Stimulated activated naive B cell treated with anti-CD40 and anti-IgM and Interleukin-4, amounts not matched to agents 10 μg/mL and 1 μg/mL and 100 μg/mL, for 72 hours (primary cell): ENCODE results near the gene DDX42.
"Not testable (repeated sequence)": the region's sequence is repeated elsewhere in the genome, so short reads cannot be mapped to it uniquely, and the experiment has no call there.

Source experiments
- ATAC-seq, 2 donors: fragments of 150-1000 bp; cut with Tn5 transposase; replicated peaks; 2 replicates each; pipeline ENCODE4 v1.10.0; 2021; ENCODE audit warnings: moderate library complexity in 1 of 2
- DNase-seq: peaks from one replicate; pipeline ENCODE4 v3.0.0; 2021
- H3K27ac Mint-ChIP-seq: one replicate; pipeline ENCODE4 v1.8.0; 2022; ENCODE audit warnings: mild to moderate bottlenecking, mixed read lengths
- H3K27me3 Mint-ChIP-seq, 2 donors: one replicate each; pipeline ENCODE4 v1.8.0; 2022; ENCODE audit warnings: mixed read lengths in 2 of 2
- H3K36me3 Mint-ChIP-seq, 2 donors: one replicate each; pipeline ENCODE4 v1.8.0; 2022; ENCODE audit warnings: mixed read lengths in 2 of 2, mild to moderate bottlenecking in 1 of 2
- H3K4me1 Mint-ChIP-seq, 2 donors: one replicate each; pipeline ENCODE4 v1.8.0; 2022; ENCODE audit warnings: mixed read lengths in 2 of 2, mild to moderate bottlenecking in 1 of 2
- H3K4me3 Mint-ChIP-seq, 2 donors: one replicate each; pipeline ENCODE4 v1.8.0; 2022; ENCODE audit warnings: mild to moderate bottlenecking in 2 of 2, mixed read lengths in 2 of 2, moderate library complexity in 1 of 2
- H3K9me3 Mint-ChIP-seq, 2 donors: one replicate each; pipeline ENCODE4 v1.8.0; 2022; ENCODE audit warnings: mixed read lengths in 2 of 2, mild to moderate bottlenecking in 1 of 2

The DDX42 gene

GRCh38 chr17:63845509-63845908 is 71.5 kb downstream of the DDX42 start:
- H3K9me3 Mint-ChIP-seq, result peaks cover 0 to 11% of the 10 kb centered on the region in 2 donors
- H3K4me3 Mint-ChIP-seq, result no peak overlapping the region

GRCh38 chr17:63847525-63848249 is 73.7 kb downstream of the DDX42 start:
- Mint-ChIP-seq H3K9me3 (peaks cover 0 to 11% of the 10 kb centered on the region in 2 donors), H3K27ac (peak overlapping the region; percentile 65), H3K4me3 (peak overlapping the region; percentile 25 to 47), H3K36me3 (peaks cover 4 to 11% of the 10 kb centered on the region in 2 donors), H3K4me1 (peaks cover 16 to 31% of the 10 kb centered on the region in 2 donors), H3K27me3 (no peaks in the 10 kb centered on the region)
- no peak for DNase-seq
- ATAC-seq, result no peak

More at GRCh38 chr17:63845509-63845908, 71.5 kb downstream of the DDX42 start:
- Mint-ChIP-seq H3K27ac (no peak overlapping the region), H3K4me1 (peaks cover 25 to 46% of the 10 kb centered on the region in 2 donors), H3K27me3 (no peaks in the 10 kb centered on the region), H3K36me3 (peaks cover 11% of the 10 kb centered on the region in 2 donors)
- DNase-seq, result no peak
- ATAC-seq, result no peak

GRCh38 chr17:63848834-63849689 is 75.1 kb downstream of the DDX42 start:
- peaks cover 14 to 21% of the 10 kb centered on the region in 2 donors for H3K4me1 Mint-ChIP-seq
- no peaks in the 10 kb centered on the region for H3K27me3 Mint-ChIP-seq
- ATAC-seq (peak; percentile 94 to 95), DNase-seq (peak; percentile 96)
- H3K27ac Mint-ChIP-seq, result peak overlapping the region; percentile 98
- H3K4me3 Mint-ChIP-seq, result peak overlapping the region; percentile 81 to 85
- peaks cover 4 to 11% of the 10 kb centered on the region in 2 donors for H3K36me3 Mint-ChIP-seq
- peaks cover 0 to 11% of the 10 kb centered on the region in 2 donors for H3K9me3 Mint-ChIP-seq

GRCh38 chr17:63850401-63850800 is 76.4 kb downstream of the DDX42 start:
- Mint-ChIP-seq H3K4me3 (no peak overlapping the region), H3K27ac (no peak overlapping the region), H3K4me1 (peaks cover 11 to 17% of the 10 kb centered on the region in 2 donors), H3K36me3 (peaks cover 4 to 11% of the 10 kb centered on the region in 2 donors), H3K27me3 (no peaks in the 10 kb centered on the region), H3K9me3 (peaks cover 0 to 11% of the 10 kb centered on the region in 2 donors)
- ATAC-seq (no peak), DNase-seq (no peak)

- H3K36me3 Mint-ChIP-seq, result peaks cover 2 to 6% of the 10 kb centered on the region in 2 donors
- no peaks in the 10 kb centered on the region for H3K27me3 Mint-ChIP-seq
- no peak overlapping the region for H3K4me3 Mint-ChIP-seq
- peaks cover 6 to 11% of the 10 kb centered on the region in 2 donors for H3K4me1 Mint-ChIP-seq
- peaks cover 0 to 6% of the 10 kb centered on the region in 2 donors for H3K9me3 Mint-ChIP-seq
- ATAC-seq (no peak), DNase-seq (no peak)
- no peak overlapping the region for H3K27ac Mint-ChIP-seq
Observed at GRCh38 chr17:63853260-63853659, 79.3 kb downstream of the DDX42 start.

GRCh38 chr17:63854709-63855108 is 80.7 kb downstream of the DDX42 start:
- no peak overlapping the region for H3K4me3 Mint-ChIP-seq
- H3K9me3 Mint-ChIP-seq, result no peaks in the 10 kb centered on the region
- no peak for DNase-seq
- H3K27me3 Mint-ChIP-seq, result no peaks in the 10 kb centered on the region
- no peaks in the 10 kb centered on the region for H3K36me3 Mint-ChIP-seq
- H3K27ac Mint-ChIP-seq, result peak overlapping the region; percentile 25
- H3K4me1 Mint-ChIP-seq, result no peaks in the 10 kb centered on the region
- no peak for ATAC-seq

GRCh38 chr17:63855185-63855584 is 81.2 kb downstream of the DDX42 start:
- no peaks in the 10 kb centered on the region for H3K9me3 Mint-ChIP-seq
- no peak overlapping the region for H3K4me3 Mint-ChIP-seq
- no peaks in the 10 kb centered on the region for H3K27me3 Mint-ChIP-seq
- DNase-seq, result no peak
- H3K4me1 Mint-ChIP-seq, result peaks cover 0 to 2% of the 10 kb centered on the region in 2 donors
- no peaks in the 10 kb centered on the region for H3K36me3 Mint-ChIP-seq
- H3K27ac Mint-ChIP-seq, result no peak overlapping the region
- ATAC-seq, result no peak

GRCh38 chr17:63856425-63856824 is 82.5 kb downstream of the DDX42 start:
- not testable (repeated sequence) for H3K27me3 Mint-ChIP-seq, H3K9me3 Mint-ChIP-seq, ATAC-seq, H3K27ac Mint-ChIP-seq, H3K4me1 Mint-ChIP-seq, H3K36me3 Mint-ChIP-seq, H3K4me3 Mint-ChIP-seq, DNase-seq

- H3K4me3 Mint-ChIP-seq, result no peak overlapping the region
- peaks cover 0 to 2% of the 10 kb centered on the region in 2 donors for H3K4me1 Mint-ChIP-seq
- ATAC-seq, result no peak
- no peaks in the 10 kb centered on the region for H3K27me3 Mint-ChIP-seq
- H3K9me3 Mint-ChIP-seq, result no peaks in the 10 kb centered on the region
- no peaks in the 10 kb centered on the region for H3K36me3 Mint-ChIP-seq
- no peak for DNase-seq
- H3K27ac Mint-ChIP-seq, result no peak overlapping the region
Observed at GRCh38 chr17:63859257-63859656, 85.3 kb downstream of the DDX42 start.

GRCh38 chr17:63866625-63867024 is 92.7 kb downstream of the DDX42 start:
- not testable (repeated sequence) for H3K27ac Mint-ChIP-seq

More at GRCh38 chr17:63866625-63867024, 92.7 kb downstream of the DDX42 start:
- not testable (repeated sequence) for H3K4me3 Mint-ChIP-seq, H3K4me1 Mint-ChIP-seq, H3K9me3 Mint-ChIP-seq, H3K36me3 Mint-ChIP-seq, H3K27me3 Mint-ChIP-seq, DNase-seq
- peak; percentile 47 to 56 for ATAC-seq
